Endothelial cell (in vitro differentiated cells): ENCODE results near the gene TAPBP. TPM values are rescaled to one million over a fixed set of nuclear protein-coding genes. Genes with fewer than 3 reads are reported as not detected.

Experiments used
- DNase-seq: peaks from one replicate; pipeline ENCODE4 v3.0.0; 2021; ENCODE audit warnings: low spot score
- H3K27ac Mint-ChIP-seq: one replicate; pipeline ENCODE4 v1.8.0; 2021; ENCODE audit warnings: mixed read lengths, inconsistent platforms; ENCODE audit not compliant: unreplicated experiment
- H3K27me3 Mint-ChIP-seq: one replicate; pipeline ENCODE4 v1.8.0; 2021; ENCODE audit warnings: mild to moderate bottlenecking, moderate library complexity, mixed read lengths, inconsistent platforms; ENCODE audit not compliant: unreplicated experiment
- H3K36me3 Mint-ChIP-seq: one replicate; pipeline ENCODE4 v1.8.0; 2021; ENCODE audit warnings: mild to moderate bottlenecking, low read depth, mixed read lengths, inconsistent platforms; ENCODE audit not compliant: unreplicated experiment
- H3K4me1 Mint-ChIP-seq: one replicate; pipeline ENCODE4 v1.8.0; 2021; ENCODE audit warnings: mild to moderate bottlenecking, mixed read lengths, inconsistent platforms; ENCODE audit not compliant: unreplicated experiment
- H3K4me3 Mint-ChIP-seq: one replicate; pipeline ENCODE4 v1.8.0; 2021; ENCODE audit warnings: mild to moderate bottlenecking, mixed read lengths, inconsistent platforms; ENCODE audit not compliant: unreplicated experiment
- H3K9me3 Mint-ChIP-seq: one replicate; pipeline ENCODE4 v1.8.0; 2021; ENCODE audit warnings: mixed read lengths, inconsistent platforms; ENCODE audit not compliant: unreplicated experiment
- CTCF ChIP-seq: fragments of 200-600 bp; sonication (generic); IDR thresholded peaks from one replicate; pipeline ENCODE4 v1.5.0; 2021; ENCODE audit warnings: antibody characterized with exemption; ENCODE audit not compliant: unreplicated experiment
- microRNA-seq: library from miRNA; unstranded; fragments of <30 nt; microRNA quantifications from one replicate; pipeline ENCODE4, GENCODE V29; 2020; ENCODE audit not compliant: unreplicated experiment
- total RNA-seq: library from RNA; stranded (reverse); fragmentation: NEBNext Ultra II Directional; extraction: Animal tissue kit (Norgen Biotek cat#: 25700); gene quantifications from one replicate; pipeline ENCODE4 v1.2.1, GENCODE V29; 2021; ENCODE audit not compliant: unreplicated experiment

TAPBP gene
- total RNA-seq, 1 donor from 2014 or later: 57.1 TPM

DNA sequence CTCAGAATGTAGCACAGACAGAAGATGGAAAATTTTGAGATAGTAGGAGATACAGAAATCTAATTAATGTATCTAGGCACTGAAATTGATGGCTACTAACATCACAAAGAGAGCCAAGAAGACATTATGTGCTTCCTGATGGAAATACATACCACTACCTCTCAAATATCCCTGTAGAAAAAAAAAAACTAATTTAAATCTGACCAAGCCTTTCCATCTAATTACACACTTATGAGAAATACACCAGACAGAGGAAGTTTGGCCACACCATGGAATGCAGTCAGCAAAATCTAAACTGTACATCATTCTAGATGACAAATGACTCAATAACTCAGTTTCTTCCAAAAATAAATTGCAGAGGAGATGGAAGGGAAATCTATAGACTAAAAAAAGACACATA is 61.1 kb downstream of the TAPBP start:
- H3K4me1 Mint-ChIP-seq: peaks cover 24% of the 10 kb centered on the region
- no peak overlapping the region for H3K27ac Mint-ChIP-seq
- H3K4me3 Mint-ChIP-seq: no peak overlapping the region
- no peak for TF ChIP-seq CTCF
- DNase-seq: no peak
- H3K27me3 Mint-ChIP-seq: peaks cover 4% of the 10 kb centered on the region
- peaks cover 13% of the 10 kb centered on the region for H3K36me3 Mint-ChIP-seq
- no peaks in the 10 kb centered on the region for H3K9me3 Mint-ChIP-seq

- Mint-ChIP-seq H3K36me3 (peaks cover 13% of the 10 kb centered on the region), H3K4me3 (peak overlapping the region; percentile 9), H3K27me3 (peaks cover 4% of the 10 kb centered on the region), H3K4me1 (peaks cover 24% of the 10 kb centered on the region), H3K27ac (no peak overlapping the region), H3K9me3 (no peaks in the 10 kb centered on the region)
- DNase-seq: no peak
- no peak for TF ChIP-seq CTCF
These were observed 62.4 kb downstream of the TAPBP start for GRCh38 chr6:33251395-33252012.

- peak overlapping the region; percentile 79 for H3K27ac Mint-ChIP-seq
- peak overlapping the region; percentile 86 for H3K4me3 Mint-ChIP-seq
- no peak for TF ChIP-seq CTCF
- no peaks in the 10 kb centered on the region for H3K9me3 Mint-ChIP-seq
- no peak for DNase-seq
- peaks cover 24% of the 10 kb centered on the region for H3K4me1 Mint-ChIP-seq
- peaks cover 13% of the 10 kb centered on the region for H3K36me3 Mint-ChIP-seq
- peaks cover 4% of the 10 kb centered on the region for H3K27me3 Mint-ChIP-seq
These were observed 63.1 kb downstream of the TAPBP start for GRCh38 chr6:33250731-33251130.

DNA sequence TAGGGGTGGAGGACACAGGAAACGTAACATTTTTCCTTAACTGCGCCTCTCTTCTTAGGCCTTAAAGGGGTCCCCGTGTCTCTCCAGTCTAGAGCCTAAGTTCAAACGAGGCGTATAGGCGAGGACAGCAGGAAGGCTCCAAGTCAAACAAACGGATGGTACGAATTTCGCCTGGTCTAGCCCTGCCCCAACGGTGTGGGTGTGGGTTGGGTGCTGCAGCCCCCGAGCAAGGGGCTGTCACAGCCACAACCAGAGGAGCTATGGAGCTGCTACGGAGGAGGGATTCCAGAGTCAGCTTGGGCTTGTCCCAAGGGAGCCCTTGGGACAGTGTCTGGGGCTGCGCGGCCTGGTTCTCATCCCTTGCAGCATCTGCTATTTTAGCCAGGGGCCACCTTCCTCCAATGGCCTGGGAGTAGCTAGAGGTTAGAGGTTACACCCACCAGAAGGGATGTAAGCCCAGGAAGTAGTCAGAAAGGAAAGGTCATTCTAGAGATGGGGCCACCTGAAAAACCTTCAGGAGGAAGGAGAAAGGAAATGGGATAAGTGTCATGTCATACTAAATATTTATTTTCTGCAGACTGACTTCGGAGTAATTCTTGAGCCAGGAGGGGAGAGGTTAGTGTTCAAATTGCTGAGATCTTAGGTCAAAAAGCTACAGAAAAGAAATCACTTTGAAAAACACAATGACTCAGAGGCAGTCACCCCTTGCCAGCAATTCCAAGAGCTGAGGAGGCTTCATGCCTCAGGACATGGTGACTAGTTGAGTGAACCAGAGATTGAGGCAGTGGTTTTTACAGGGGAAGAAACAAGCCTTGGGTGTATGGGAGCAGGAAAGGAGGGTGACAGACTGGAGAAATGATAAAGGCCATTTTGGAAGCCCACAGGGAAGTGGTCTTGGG is 63.9 kb downstream of the TAPBP start:
- H3K27me3 Mint-ChIP-seq: peaks cover 4% of the 10 kb centered on the region
- peak; percentile 9 for DNase-seq
- no peaks in the 10 kb centered on the region for H3K9me3 Mint-ChIP-seq
- peak overlapping the region; percentile 79 for H3K27ac Mint-ChIP-seq
- TF ChIP-seq CTCF: no peak
- peaks cover 24% of the 10 kb centered on the region for H3K4me1 Mint-ChIP-seq
- peak overlapping the region; percentile 86 for H3K4me3 Mint-ChIP-seq
- H3K36me3 Mint-ChIP-seq: peaks cover 13% of the 10 kb centered on the region

Small RNA genes lying within 50 kb of the gene (microRNA-seq; reads per million reads assigned to microRNA genes)
- not detected for gene MIR6834
- not detected for gene MIR6873

Other genes with a start within 250 kb of the TAPBP start
- 8.5 TPM for gene HLA-DPA1, start 240.4 kb downstream of the TAPBP start, total RNA-seq
- 14.4 TPM for gene HLA-DPB1, start 238.1 kb downstream of the TAPBP start, total RNA-seq
- 127 TPM for gene COL11A2, start 121.6 kb downstream of the TAPBP start, total RNA-seq
- 35.8 TPM for gene RXRB, start 113.4 kb downstream of the TAPBP start, total RNA-seq
- gene SLC39A7, start 113.2 kb downstream of the TAPBP start, total RNA-seq: 108 TPM
- gene HSD17B8, start 109.4 kb downstream of the TAPBP start, total RNA-seq: 6.5 TPM
- 19.6 TPM for gene RING1, start 105.6 kb downstream of the TAPBP start, total RNA-seq
- 41.8 TPM for gene VPS52, start 42.2 kb downstream of the TAPBP start, total RNA-seq
- 2,251 TPM for gene RPS18, start 42.0 kb downstream of the TAPBP start, total RNA-seq
- 3.8 TPM for gene B3GALT4, start 37.0 kb downstream of the TAPBP start, total RNA-seq
- 48.5 TPM for gene WDR46, start 24.8 kb downstream of the TAPBP start, total RNA-seq
- gene PFDN6, start 24.5 kb downstream of the TAPBP start, total RNA-seq: 33.3 TPM
- 167 TPM for gene RGL2, start 15.1 kb downstream of the TAPBP start, total RNA-seq
- 16.9 TPM for gene ZBTB22, start 3.7 kb upstream of the TAPBP start, total RNA-seq
- gene DAXX, start 8.9 kb upstream of the TAPBP start, total RNA-seq: 49.6 TPM
- gene KIFC1, start 77.7 kb upstream of the TAPBP start, total RNA-seq: 19.0 TPM
- gene PHF1, start 96.9 kb upstream of the TAPBP start, total RNA-seq: 60.0 TPM
- gene CUTA, start 104.0 kb upstream of the TAPBP start, total RNA-seq: 163 TPM
- gene SYNGAP1, start 106.0 kb upstream of the TAPBP start, total RNA-seq: 48.6 TPM
- 18.7 TPM for gene ZBTB9, start 140.5 kb upstream of the TAPBP start, total RNA-seq